WERI-Rb-1 (cell line): ENCODE measurements around the gene SHB.

Source experiments
- DNase-seq: peaks from one replicate; pipeline ENCODE4 v3.0.0-alpha.2; 2020
- H3K27ac ChIP-seq: fragments of 250-450 bp; sonication (Bioruptor Pico); 2 replicates; pipeline ENCODE4 v1.5.1; 2020; ENCODE audit warnings: mild to moderate bottlenecking, moderate library complexity
- H3K27me3 ChIP-seq: fragments of 250-450 bp; sonication (Bioruptor Pico); 2 replicates; pipeline ENCODE4 v1.5.1; 2021; ENCODE audit warnings: mild to moderate bottlenecking, low read depth, moderate library complexity; ENCODE audit not compliant: insufficient read depth, severe bottlenecking
- H3K36me3 ChIP-seq: fragments of 250-450 bp; sonication (Bioruptor Pico); 2 replicates; pipeline ENCODE4 v1.5.1; 2020; ENCODE audit warnings: mild to moderate bottlenecking, moderate library complexity
- H3K4me3 ChIP-seq: 2 replicates; pipeline ENCODE4 v1.5.1; 2011; ENCODE audit warnings: low read depth, mild to moderate bottlenecking, control low read depth, low read length
- H3K9me3 ChIP-seq: fragments of 250-450 bp; sonication (Bioruptor Pico); 2 replicates; pipeline ENCODE4 v1.5.1; 2021; ENCODE audit warnings: mild to moderate bottlenecking, moderate library complexity; ENCODE audit not compliant: severe bottlenecking
- CTCF ChIP-seq: IDR thresholded peaks from 2 replicates; pipeline ENCODE4 v1.5.1; 2011; ENCODE audit warnings: low read depth, mild to moderate bottlenecking, control low read depth, inconsistent platforms, low read length

Gene SHB

DNA sequence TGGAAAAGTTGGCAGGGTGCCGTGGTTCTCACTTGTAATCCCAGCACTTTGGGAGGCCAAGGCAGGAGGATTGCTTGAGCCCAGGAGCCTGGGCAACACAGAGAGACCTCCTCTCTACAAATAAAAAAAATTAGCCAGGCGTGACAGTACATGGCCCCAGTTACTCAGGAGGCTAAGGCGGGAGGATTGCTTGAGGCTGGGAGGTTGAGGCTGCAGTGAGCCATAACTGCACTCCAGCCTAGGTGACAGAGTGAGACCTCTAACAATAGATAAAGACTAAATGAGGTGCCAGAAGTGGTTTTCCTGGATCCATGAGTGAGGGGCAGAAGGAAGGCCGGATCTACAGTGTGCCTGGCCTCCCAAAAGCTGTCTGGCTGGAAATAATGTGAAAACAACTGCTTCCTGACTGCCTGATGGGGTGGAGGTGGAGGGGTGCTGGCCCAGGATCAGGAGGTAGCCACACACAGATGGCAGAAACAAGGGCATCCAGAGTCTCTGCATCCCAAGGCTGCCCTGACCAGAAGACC, 4.1 kb downstream of the SHB start:
- H3K9me3 ChIP-seq, result no peaks in the 10 kb centered on the region
- no peaks in the 10 kb centered on the region for H3K27me3 ChIP-seq
- peaks cover 61% of the 10 kb centered on the region for H3K36me3 ChIP-seq
- H3K27ac ChIP-seq, result no peak overlapping the region
- no peak overlapping the region for H3K4me3 ChIP-seq
- TF ChIP-seq CTCF, result no peak
- no peak for DNase-seq

- Histone ChIP-seq H3K9me3 (no peaks in the 10 kb centered on the region), H3K27ac (no peak overlapping the region), H3K4me3 (no peak overlapping the region), H3K36me3 (peaks cover 68% of the 10 kb centered on the region), H3K27me3 (no peaks in the 10 kb centered on the region)
- DNase-seq, result no peak
- TF ChIP-seq CTCF, result no peak
These were observed 5.7 kb downstream of the SHB start for GRCh38 chr9:38063363-38063707.

GRCh38 chr9:38062498-38063362, 6.3 kb downstream of the SHB start:
- Histone ChIP-seq H3K27ac (no peak overlapping the region), H3K9me3 (no peaks in the 10 kb centered on the region), H3K36me3 (peaks cover 70% of the 10 kb centered on the region), H3K27me3 (no peaks in the 10 kb centered on the region), H3K4me3 (no peak overlapping the region)
- no peak for TF ChIP-seq CTCF
- peak; percentile 24 for DNase-seq

GRCh38 chr9:38062106-38062497, 6.9 kb downstream of the SHB start:
- TF ChIP-seq CTCF, result no peak
- no peaks in the 10 kb centered on the region for H3K9me3 ChIP-seq
- H3K27me3 ChIP-seq, result no peaks in the 10 kb centered on the region
- H3K36me3 ChIP-seq, result peaks cover 66% of the 10 kb centered on the region
- no peak overlapping the region for H3K27ac ChIP-seq
- no peak overlapping the region for H3K4me3 ChIP-seq
- no peak for DNase-seq

- Histone ChIP-seq H3K27me3 (no peaks in the 10 kb centered on the region), H3K9me3 (no peaks in the 10 kb centered on the region), H3K4me3 (no peak overlapping the region), H3K36me3 (peaks cover 66% of the 10 kb centered on the region), H3K27ac (no peak overlapping the region)
- no peak for DNase-seq
- TF ChIP-seq CTCF, result no peak
These were observed 7.6 kb downstream of the SHB start for GRCh38 chr9:38061326-38061977.
